ENCODE data around the gene ME3. TPM values are rescaled to one million over a fixed set of nuclear protein-coding genes. Genes with fewer than 3 reads are reported as not detected.

Gene ME3
- total RNA-seq, 3 donors from 2014 or later: 5.3 to 10.3 (median 8.3) TPM

- Mint-ChIP-seq H3K9me3 (no peaks in the 10 kb centered on the region), H3K4me1 (ENCODE audit: low read depth) (peaks cover 3% of the 10 kb centered on the region), H3K4me3 (no peak overlapping the region), H3K36me3 (ENCODE audit: insufficient read depth) (peaks cover under 1% of the 10 kb centered on the region), H3K27me3 (ENCODE audit: low read depth) (peaks cover 1% of the 10 kb centered on the region)
- DNase-seq (no peak), ATAC-seq (no peak)
These were observed 65.5 kb downstream of the ME3 start for GRCh38 chr11:86606836-86607481.

- Mint-ChIP-seq H3K9me3 (no peaks in the 10 kb centered on the region), H3K4me1 (ENCODE audit: low read depth) (peaks cover 3% of the 10 kb centered on the region), H3K36me3 (ENCODE audit: insufficient read depth) (no peaks in the 10 kb centered on the region), H3K4me3 (no peak overlapping the region), H3K27me3 (ENCODE audit: low read depth) (peaks cover 1% of the 10 kb centered on the region)
- ATAC-seq (no peak), DNase-seq (no peak)
These were observed 66.1 kb downstream of the ME3 start for GRCh38 chr11:86606270-86606835.

- H3K4me3 Mint-ChIP-seq: no peak overlapping the region
- no peak for DNase-seq
- no peaks in the 10 kb centered on the region for H3K27me3 Mint-ChIP-seq (ENCODE audit: low read depth)
- ATAC-seq: no peak
- no peaks in the 10 kb centered on the region for H3K36me3 Mint-ChIP-seq (ENCODE audit: insufficient read depth)
- H3K4me1 Mint-ChIP-seq (ENCODE audit: low read depth): peaks cover 28% of the 10 kb centered on the region
- no peaks in the 10 kb centered on the region for H3K9me3 Mint-ChIP-seq
These were observed 75.4 kb downstream of the ME3 start for GRCh38 chr11:86596861-86597586.

GRCh38 chr11:86595955-86596354, 76.5 kb downstream of the ME3 start:
- no peaks in the 10 kb centered on the region for H3K36me3 Mint-ChIP-seq (ENCODE audit: insufficient read depth)
- DNase-seq (no peak), ATAC-seq (no peak)
- H3K4me3 Mint-ChIP-seq: no peak overlapping the region
- no peaks in the 10 kb centered on the region for H3K27me3 Mint-ChIP-seq (ENCODE audit: low read depth)
- no peaks in the 10 kb centered on the region for H3K9me3 Mint-ChIP-seq
- H3K4me1 Mint-ChIP-seq (ENCODE audit: low read depth): peaks cover 37% of the 10 kb centered on the region

- no peak overlapping the region for H3K4me3 Mint-ChIP-seq
- H3K27me3 Mint-ChIP-seq (ENCODE audit: low read depth): no peaks in the 10 kb centered on the region
- H3K9me3 Mint-ChIP-seq: no peaks in the 10 kb centered on the region
- ATAC-seq: no peak
- DNase-seq: no peak
- H3K36me3 Mint-ChIP-seq (ENCODE audit: insufficient read depth): no peaks in the 10 kb centered on the region
- H3K4me1 Mint-ChIP-seq (ENCODE audit: low read depth): peaks cover 37% of the 10 kb centered on the region
These were observed 77.0 kb downstream of the ME3 start for GRCh38 chr11:86595451-86595850.

GRCh38 chr11:86594746-86595145, 77.7 kb downstream of the ME3 start:
- Mint-ChIP-seq H3K4me3 (no peak overlapping the region), H3K9me3 (no peaks in the 10 kb centered on the region), H3K4me1 (ENCODE audit: low read depth) (peaks cover 41% of the 10 kb centered on the region), H3K27me3 (ENCODE audit: low read depth) (no peaks in the 10 kb centered on the region), H3K36me3 (ENCODE audit: insufficient read depth) (no peaks in the 10 kb centered on the region)
- DNase-seq: no peak
- no peak for ATAC-seq

- Mint-ChIP-seq H3K4me3 (no peak overlapping the region), H3K9me3 (no peaks in the 10 kb centered on the region), H3K27me3 (ENCODE audit: low read depth) (no peaks in the 10 kb centered on the region), H3K36me3 (ENCODE audit: insufficient read depth) (no peaks in the 10 kb centered on the region), H3K4me1 (ENCODE audit: low read depth) (peaks cover 41% of the 10 kb centered on the region)
- ATAC-seq (no peak), DNase-seq (no peak)
These were observed 78.6 kb downstream of the ME3 start for GRCh38 chr11:86593833-86594232.

- H3K36me3 Mint-ChIP-seq (ENCODE audit: insufficient read depth): no peaks in the 10 kb centered on the region
- ATAC-seq (peak; percentile 94 to 97), DNase-seq (peak; percentile 69)
- H3K4me1 Mint-ChIP-seq (ENCODE audit: low read depth): peaks cover 41% of the 10 kb centered on the region
- no peak overlapping the region for H3K4me3 Mint-ChIP-seq
- H3K9me3 Mint-ChIP-seq: no peaks in the 10 kb centered on the region
- H3K27me3 Mint-ChIP-seq (ENCODE audit: low read depth): no peaks in the 10 kb centered on the region
These were observed 79.6 kb downstream of the ME3 start for GRCh38 chr11:86592659-86593451.

GRCh38 chr11:86592047-86592591, 80.3 kb downstream of the ME3 start:
- DNase-seq (no peak), ATAC-seq (no peak)
- H3K4me1 Mint-ChIP-seq (ENCODE audit: low read depth): peaks cover 44% of the 10 kb centered on the region
- no peak overlapping the region for H3K4me3 Mint-ChIP-seq
- no peaks in the 10 kb centered on the region for H3K36me3 Mint-ChIP-seq (ENCODE audit: insufficient read depth)
- H3K9me3 Mint-ChIP-seq: no peaks in the 10 kb centered on the region
- H3K27me3 Mint-ChIP-seq (ENCODE audit: low read depth): no peaks in the 10 kb centered on the region

- Mint-ChIP-seq H3K27me3 (ENCODE audit: low read depth) (no peaks in the 10 kb centered on the region), H3K4me3 (no peak overlapping the region), H3K4me1 (ENCODE audit: low read depth) (peaks cover 44% of the 10 kb centered on the region), H3K36me3 (ENCODE audit: insufficient read depth) (no peaks in the 10 kb centered on the region), H3K9me3 (no peaks in the 10 kb centered on the region)
- DNase-seq (no peak), ATAC-seq (no peak)
These were observed 80.8 kb downstream of the ME3 start for GRCh38 chr11:86591631-86592030.

- Mint-ChIP-seq H3K9me3 (no peaks in the 10 kb centered on the region), H3K4me1 (ENCODE audit: low read depth) (peaks cover 44% of the 10 kb centered on the region), H3K27me3 (ENCODE audit: low read depth) (no peaks in the 10 kb centered on the region), H3K4me3 (no peak overlapping the region), H3K36me3 (ENCODE audit: insufficient read depth) (no peaks in the 10 kb centered on the region)
- DNase-seq (no peak), ATAC-seq (no peak)
These were observed 82.4 kb downstream of the ME3 start for GRCh38 chr11:86589856-86590589.

- no peak for ATAC-seq
- Mint-ChIP-seq H3K27me3 (ENCODE audit: low read depth) (no peaks in the 10 kb centered on the region), H3K4me1 (ENCODE audit: low read depth) (peaks cover 37% of the 10 kb centered on the region), H3K36me3 (ENCODE audit: insufficient read depth) (no peaks in the 10 kb centered on the region), H3K4me3 (no peak overlapping the region), H3K9me3 (no peaks in the 10 kb centered on the region)
- DNase-seq: no peak
These were observed 83.2 kb downstream of the ME3 start for GRCh38 chr11:86589204-86589603.

GRCh38 chr11:86588566-86589090, 83.8 kb downstream of the ME3 start:
- peaks cover 32% of the 10 kb centered on the region for H3K4me1 Mint-ChIP-seq (ENCODE audit: low read depth)
- H3K27me3 Mint-ChIP-seq (ENCODE audit: low read depth): no peaks in the 10 kb centered on the region
- DNase-seq: no peak
- no peak for ATAC-seq
- no peaks in the 10 kb centered on the region for H3K36me3 Mint-ChIP-seq (ENCODE audit: insufficient read depth)
- no peaks in the 10 kb centered on the region for H3K9me3 Mint-ChIP-seq
- no peak overlapping the region for H3K4me3 Mint-ChIP-seq
